Measurements from ENCODE around the gene IL1RAP.

Gene IL1RAP

GRCh38 chr3:190577225-190577624, 63.3 kb downstream of the IL1RAP start:
- TF ChIP-seq CTCF (IDR thresholded peaks at IDR 0.05; ENCODE audit: low read depth, low read length): no peak
- no peak overlapping the region for H3K4me3 ChIP-seq (ENCODE audit: low read depth, low read length)

GRCh38 chr3:190579514-190580137, 65.7 kb downstream of the IL1RAP start:
- H3K4me3 ChIP-seq (ENCODE audit: low read depth, low read length): no peak overlapping the region
- no peak for TF ChIP-seq CTCF (IDR thresholded peaks at IDR 0.05; ENCODE audit: low read depth, low read length)

GRCh38 chr3:190580417-190580816, 66.5 kb downstream of the IL1RAP start:
- TF ChIP-seq CTCF (IDR thresholded peaks at IDR 0.05; ENCODE audit: low read depth, low read length): no peak
- no peak overlapping the region for H3K4me3 ChIP-seq (ENCODE audit: low read depth, low read length)

GRCh38 chr3:190581041-190581541, 67.2 kb downstream of the IL1RAP start:
- TF ChIP-seq CTCF (IDR thresholded peaks at IDR 0.05; ENCODE audit: low read depth, low read length): no peak
- H3K4me3 ChIP-seq (ENCODE audit: low read depth, low read length): no peak overlapping the region

- TF ChIP-seq CTCF (IDR thresholded peaks at IDR 0.05; ENCODE audit: low read depth, low read length): no peak
- H3K4me3 ChIP-seq (ENCODE audit: low read depth, low read length): no peak overlapping the region
These were observed 68.8 kb downstream of the IL1RAP start for GRCh38 chr3:190582667-190583066.

GRCh38 chr3:190585805-190586630, 72.1 kb downstream of the IL1RAP start:
- no peak for TF ChIP-seq CTCF (IDR thresholded peaks at IDR 0.05; ENCODE audit: low read depth, low read length)
- H3K4me3 ChIP-seq (ENCODE audit: low read depth, low read length): no peak overlapping the region

- no peak for TF ChIP-seq CTCF (IDR thresholded peaks at IDR 0.05; ENCODE audit: low read depth, low read length)
- no peak overlapping the region for H3K4me3 ChIP-seq (ENCODE audit: low read depth, low read length)
These were observed 72.7 kb downstream of the IL1RAP start for GRCh38 chr3:190586631-190587011.

Data from WI38 (cell line).